ENCODE data around the gene SINHCAF. TPM values are rescaled to one million over a fixed set of nuclear protein-coding genes. Genes with fewer than 3 reads are reported as not detected.

SINHCAF gene
- total and polyA plus RNA-seq, 11 donors = 4.0 to 23.8 (median 12.8) TPM

DNA sequence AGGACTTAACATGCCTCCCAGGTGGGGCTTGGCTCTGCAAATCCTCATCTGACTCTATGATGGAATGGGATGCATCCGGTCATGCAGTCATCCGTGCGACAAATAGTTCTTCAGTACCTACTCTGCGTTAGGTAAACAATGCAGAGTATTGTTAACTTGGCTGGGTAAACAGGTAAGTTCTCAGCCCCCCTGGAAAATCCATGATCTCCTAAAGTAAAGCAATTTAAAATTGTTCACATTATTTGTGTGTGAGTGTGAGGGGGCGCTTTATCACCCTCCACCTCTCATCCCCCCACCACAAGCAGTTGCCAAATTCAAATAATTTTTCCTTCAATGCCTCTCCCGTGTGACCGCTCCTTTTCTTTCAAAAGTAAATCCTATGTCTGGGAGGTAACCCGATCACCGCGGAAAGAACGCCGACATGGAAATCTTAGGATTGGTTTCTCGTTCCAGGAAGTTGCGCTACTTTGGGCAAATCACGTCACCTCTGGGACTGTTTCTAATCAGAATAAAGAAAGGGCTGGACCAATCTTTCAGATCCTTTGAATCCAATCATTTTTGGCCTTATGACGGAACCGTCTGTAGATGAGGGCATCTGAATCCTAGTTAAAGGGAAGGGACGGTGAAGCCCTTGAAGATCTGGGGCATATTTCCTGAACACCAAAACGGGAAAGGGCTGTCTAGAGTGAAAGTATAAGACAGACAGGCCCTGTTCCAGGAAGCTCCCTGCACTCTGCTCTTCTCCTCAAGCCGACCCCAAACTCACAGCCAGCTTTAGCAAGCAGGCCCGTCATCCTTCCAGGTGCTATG is 44.0 kb upstream of the SINHCAF start:
- 45 to 59% (median 54%) methylated on average over 21 of the region's 21 CpGs for WGBS, 4 donors
- no peaks in the 10 kb centered on the region for H3K36me3 ChIP-seq
- intact Hi-C loops (cut with DNase I) = no loop called here
- peaks cover 0 to 20% (median 8%) of the 10 kb centered on the region in 12 donors for H3K4me1 ChIP-seq
- H3K4me3 ChIP-seq = peak overlapping the region in 10 of 12 donors; percentile 33 to 52 (median 41)
- H3K27ac ChIP-seq = peak overlapping the region in 1 of 12 donors; percentile 17
- peak; percentile 47 to 81 (median 68) for ATAC-seq
- no peaks in the 10 kb centered on the region for H3K27me3 ChIP-seq
- DNase-seq = peak in 4 of 5 donors; percentile 31 to 37 (median 32)
- TF ChIP-seq POLR2A (IDR thresholded peaks at IDR 0.05) = no peak
- TF ChIP-seq, protein P1, sequence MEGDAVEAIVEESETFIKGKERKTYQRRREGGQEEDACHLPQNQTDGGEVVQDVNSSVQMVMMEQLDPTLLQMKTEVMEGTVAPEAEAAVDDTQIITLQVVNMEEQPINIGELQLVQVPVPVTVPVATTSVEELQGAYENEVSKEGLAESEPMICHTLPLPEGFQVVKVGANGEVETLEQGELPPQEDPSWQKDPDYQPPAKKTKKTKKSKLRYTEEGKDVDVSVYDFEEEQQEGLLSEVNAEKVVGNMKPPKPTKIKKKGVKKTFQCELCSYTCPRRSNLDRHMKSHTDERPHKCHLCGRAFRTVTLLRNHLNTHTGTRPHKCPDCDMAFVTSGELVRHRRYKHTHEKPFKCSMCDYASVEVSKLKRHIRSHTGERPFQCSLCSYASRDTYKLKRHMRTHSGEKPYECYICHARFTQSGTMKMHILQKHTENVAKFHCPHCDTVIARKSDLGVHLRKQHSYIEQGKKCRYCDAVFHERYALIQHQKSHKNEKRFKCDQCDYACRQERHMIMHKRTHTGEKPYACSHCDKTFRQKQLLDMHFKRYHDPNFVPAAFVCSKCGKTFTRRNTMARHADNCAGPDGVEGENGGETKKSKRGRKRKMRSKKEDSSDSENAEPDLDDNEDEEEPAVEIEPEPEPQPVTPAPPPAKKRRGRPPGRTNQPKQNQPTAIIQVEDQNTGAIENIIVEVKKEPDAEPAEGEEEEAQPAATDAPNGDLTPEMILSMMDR (IDR thresholded peaks at IDR 0.05) = no peak
- H3K9me3 ChIP-seq = no peaks in the 10 kb centered on the region

DNA sequence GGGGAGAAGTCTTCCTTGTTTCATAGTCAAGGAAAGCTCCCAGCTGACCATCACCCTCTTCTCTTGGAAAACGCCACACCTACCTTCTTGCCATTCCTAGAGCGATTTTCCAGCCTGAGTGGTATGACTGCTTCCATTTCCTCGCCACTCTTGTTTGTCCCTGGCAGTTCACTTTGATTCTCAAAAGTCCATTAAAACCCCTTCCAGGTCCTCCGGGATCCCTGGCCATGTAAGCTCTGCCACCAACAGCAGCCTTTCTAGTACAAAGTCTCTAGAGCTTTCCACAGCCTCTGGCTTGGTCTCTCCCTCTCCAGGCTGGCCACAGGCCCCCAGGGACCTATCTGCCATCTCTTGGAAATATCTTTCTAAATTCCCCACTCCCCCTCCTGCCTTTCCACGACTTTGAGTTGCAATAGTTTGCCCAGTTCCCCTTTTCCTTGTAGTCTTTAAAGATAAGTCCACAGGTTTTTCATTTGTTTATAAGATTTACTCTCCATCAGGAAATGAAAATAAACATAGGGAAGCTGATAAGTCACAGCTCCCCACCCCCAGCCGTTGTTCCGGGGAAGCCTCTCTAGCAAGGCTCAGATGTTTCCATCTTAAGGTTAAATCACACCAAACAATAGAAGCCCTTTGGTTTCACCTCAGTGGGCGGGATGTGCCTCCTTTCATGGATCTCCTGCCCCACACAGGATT is 42.9 kb upstream of the SINHCAF start:
- intact Hi-C loops (cut with DNase I) = no loop called here
- H3K27ac ChIP-seq = no peak overlapping the region
- DNase-seq = no peak

DNA sequence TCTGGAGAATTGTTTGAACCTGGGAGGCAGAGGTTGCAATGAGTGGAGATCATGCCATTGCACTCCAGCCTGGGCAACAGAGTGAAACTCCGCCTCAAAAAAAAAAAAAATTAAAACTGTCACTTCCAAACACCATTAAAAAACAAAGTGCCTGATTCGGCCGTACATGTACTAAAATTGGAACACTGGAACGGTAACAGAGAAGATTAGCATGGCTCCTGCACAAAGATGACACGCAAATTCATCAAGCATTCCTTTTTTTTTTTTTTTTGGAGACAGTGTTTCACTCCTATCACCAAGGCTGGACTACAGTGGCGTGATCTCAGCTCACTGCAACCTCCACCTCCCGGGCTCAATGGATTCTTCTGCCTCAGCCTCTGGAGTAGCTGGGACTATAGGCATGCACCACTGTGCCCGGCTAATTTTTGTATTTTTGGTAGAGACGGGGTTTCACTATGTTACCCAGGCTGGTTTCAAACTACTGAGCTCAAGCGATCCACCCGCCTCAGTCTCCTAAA is 40.2 kb upstream of the SINHCAF start:
- ATAC-seq (no peak), DNase-seq (no peak)
- no peak overlapping the region for H3K27ac ChIP-seq
- TF ChIP-seq, protein P1 (IDR thresholded peaks at IDR 0.05) = no peak
- TF ChIP-seq POLR2A (IDR thresholded peaks at IDR 0.05) = no peak
- WGBS, 4 donors = 76 to 79% (median 76%) methylated on average over 11 of the region's 11 CpGs
- H3K4me1 ChIP-seq = peaks cover 0 to 20% (median 8%) of the 10 kb centered on the region in 12 donors
- intact Hi-C loops (cut with DNase I) = no loop called here
- H3K4me3 ChIP-seq = no peak overlapping the region
- no peaks in the 10 kb centered on the region for H3K9me3 ChIP-seq
- no peaks in the 10 kb centered on the region for H3K27me3 ChIP-seq
- no peaks in the 10 kb centered on the region for H3K36me3 ChIP-seq

More for the DNA sequence above, 42.9 kb upstream of the SINHCAF start:
- Histone ChIP-seq H3K36me3 (no peaks in the 10 kb centered on the region), H3K27me3 (no peaks in the 10 kb centered on the region), H3K4me1 (peaks cover 0 to 20% (median 8%) of the 10 kb centered on the region in 12 donors), H3K4me3 (no peak overlapping the region), H3K9me3 (no peaks in the 10 kb centered on the region)
- WGBS, 4 donors = 44 to 52% (median 49%) methylated on average over 8 of the region's 8 CpGs
- no peak for TF ChIP-seq POLR2A (IDR thresholded peaks at IDR 0.05)
- TF ChIP-seq, protein P1 (IDR thresholded peaks at IDR 0.05) = no peak
- ATAC-seq = no peak

DNA sequence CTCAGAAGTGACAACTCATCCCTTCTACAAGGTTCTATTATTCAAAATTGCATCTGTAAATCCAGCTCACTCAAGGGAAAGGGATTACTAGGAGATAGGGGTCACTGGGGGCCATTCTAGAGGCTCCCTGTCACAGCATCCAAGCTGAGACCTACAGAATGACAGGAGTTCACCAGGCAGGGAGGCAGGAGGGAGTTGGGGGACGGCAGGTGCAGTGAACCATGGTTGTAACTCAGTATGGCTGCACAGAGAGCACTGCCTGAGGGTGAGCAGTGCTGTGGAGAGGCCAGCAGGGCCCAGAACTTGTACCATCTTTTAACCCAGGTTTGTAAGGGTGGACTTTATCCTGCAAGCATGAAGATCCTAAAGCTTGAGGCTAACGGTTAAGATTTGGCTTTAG is 37.9 kb upstream of the SINHCAF start:
- intact Hi-C loops (cut with DNase I) = no loop called here
- no peaks in the 10 kb centered on the region for H3K9me3 ChIP-seq
- TF ChIP-seq, protein P1 (IDR thresholded peaks at IDR 0.05) = no peak
- TF ChIP-seq POLR2A (IDR thresholded peaks at IDR 0.05) = no peak
- ATAC-seq = no peak
- no peak for DNase-seq
- H3K36me3 ChIP-seq = no peaks in the 10 kb centered on the region
- no peak overlapping the region for H3K4me3 ChIP-seq
- no peaks in the 10 kb centered on the region for H3K27me3 ChIP-seq
- H3K4me1 ChIP-seq = peaks cover 0 to 3% (median 0%) of the 10 kb centered on the region in 12 donors
- WGBS, 4 donors = 74 to 95% (median 92%) methylated on average over 2 of the region's 2 CpGs
- H3K27ac ChIP-seq = no peak overlapping the region
